Psoas muscle (tissue), 8 donors: ENCODE measurements around the gene RNF215. TPM values are rescaled to one million over a fixed set of nuclear protein-coding genes. Genes with fewer than 3 reads are reported as not detected.

Experiments used
- ATAC-seq, 4 donors: fragments of 200-7000 bp; cut with Tn5 transposase; one replicate each; pipeline ENCODE4 v1.9.1; 2020; ENCODE audit warnings: moderate library complexity in 3 of 4, mild to moderate bottlenecking in 2 of 4
- DNase-seq, 2 donors: peaks; one replicate each; pipeline ENCODE4 v3.0.0-alpha.2; 2020
- H3K27ac ChIP-seq: fragments of 200-600 bp; one replicate; pipeline ENCODE4 v1.8.0; 2022
- H3K27me3 ChIP-seq, 3 donors: fragments of 200-600 bp in 1 of 3; one replicate each; pipeline versions ENCODE4 v1.6.1 to v1.8.0; 2013 to 2022; ENCODE audit warnings: low read length in 2 of 3, mild to moderate bottlenecking in 2 of 3, moderate library complexity in 1 of 3; ENCODE audit not compliant: insufficient read depth in 3 of 3
- H3K36me3 ChIP-seq, 2 donors: fragments of 200-600 bp in 1 of 2; one replicate each; pipeline versions ENCODE4 v1.6.1 to v1.8.0; 2013 to 2022; ENCODE audit warnings: low read depth in 1 of 2, mild to moderate bottlenecking in 1 of 2, moderate library complexity in 1 of 2; ENCODE audit not compliant: insufficient read depth in 1 of 2
- H3K4me1 ChIP-seq: fragments of 200-600 bp; one replicate; pipeline ENCODE4 v1.8.0; 2022
- H3K4me3 ChIP-seq: fragments of 200-600 bp; one replicate; pipeline ENCODE4 v1.8.0; 2022; ENCODE audit warnings: mild to moderate bottlenecking
- H3K9me3 ChIP-seq: fragments of 200-600 bp; one replicate; pipeline ENCODE4 v1.8.0; 2022
- WGBS, 3 donors: extraction: QIAGEN DNeasy Blood & Tissue Kit; methylation state at CpG; one replicate each; pipeline versions ENCODE4 v1.1.6 to v1.1.7; 2013; 5-methylcytosine and 5-hydroxymethylcytosine counted together
- intact Hi-C, 2 donors: fragments of 100-400 bp; cut with DNase I; formaldehyde crosslinking; loops; one replicate each; pipeline versions ENCODE4 v1.11.0 to v1.14.2; 2022
- polyA plus RNA-seq, 3 donors: library from polyadenylated mRNA; stranded (reverse); fragments of 200-250 nt; gene quantifications; one replicate each; pipeline ENCODE4 v1.2.3, GENCODE V29; 2013
- total RNA-seq, 4 donors: library from RNA; stranded (reverse); fragmentation: NEBNext Ultra II Directional in 2 of 4; extraction: Animal tissue kit (Norgen Biotek cat#: 25700) in 2 of 4; gene quantifications; one replicate each; pipeline versions ENCODE4 v1.2.1 to v1.2.4, GENCODE V29; 2021 to 2023
- TF ChIP-seq, protein P1 (sequence below): fragments of 200-600 bp; IDR thresholded peaks from one replicate; pipeline ENCODE4 v1.8.0; 2022; ENCODE audit warnings: antibody characterized with exemption
- donor health status: healthy with polysubstance abuse.
- donor health status: DM: no; HTN: no; CAD: no; lungs with moderate emphysema.
- donor health status: Bipolar disorder and iron deficiency.
- donor health status: healthy.
- donor health status: DM: yes; HTN: yes; CAD: no.
- donor health status: DM: no; HTN: no; CAD: no.
- donor health status: DM: no; HTN: no; CAD: no.
- donor health status: DM: yes; HTN: yes; CAD: no.

The RNF215 gene
- total and polyA plus RNA-seq, 7 donors, result 5.7 to 13.8 (median 8.8) TPM

DNA sequence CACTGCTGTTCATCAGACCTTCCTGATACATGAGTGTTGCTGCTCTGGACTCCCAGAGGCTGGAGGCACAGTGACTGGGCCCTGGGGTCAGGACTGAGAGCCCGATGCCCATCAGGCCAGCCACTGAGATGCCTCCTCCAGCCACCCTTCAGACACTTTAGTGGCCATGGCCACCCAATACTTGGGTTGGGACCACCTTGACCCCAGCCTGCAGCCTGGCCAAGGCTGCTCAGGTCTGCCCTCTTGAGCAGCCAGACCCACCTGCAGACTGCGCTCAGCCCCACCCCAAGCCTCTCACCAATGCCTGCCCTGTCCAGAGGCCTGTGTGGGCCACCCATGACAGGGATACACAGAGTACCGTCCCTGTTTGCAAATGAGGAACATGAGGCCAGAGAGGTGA lies 4.2 kb downstream of the RNF215 start:
- ATAC-seq (no peak), DNase-seq (no peak)
- Histone ChIP-seq H3K4me1 (peaks cover 8% of the 10 kb centered on the region), H3K27ac (no peak overlapping the region), H3K9me3 (no peaks in the 10 kb centered on the region), H3K4me3 (no peak overlapping the region), H3K36me3 (peaks cover 0 to 30% of the 10 kb centered on the region in 2 donors), H3K27me3 (no peaks in the 10 kb centered on the region)
- WGBS, 3 donors, result 62 to 90% (median 69%) methylated on average over 3 of the region's 3 CpGs
- intact Hi-C loops, result no loop called here
- TF ChIP-seq, protein P1, sequence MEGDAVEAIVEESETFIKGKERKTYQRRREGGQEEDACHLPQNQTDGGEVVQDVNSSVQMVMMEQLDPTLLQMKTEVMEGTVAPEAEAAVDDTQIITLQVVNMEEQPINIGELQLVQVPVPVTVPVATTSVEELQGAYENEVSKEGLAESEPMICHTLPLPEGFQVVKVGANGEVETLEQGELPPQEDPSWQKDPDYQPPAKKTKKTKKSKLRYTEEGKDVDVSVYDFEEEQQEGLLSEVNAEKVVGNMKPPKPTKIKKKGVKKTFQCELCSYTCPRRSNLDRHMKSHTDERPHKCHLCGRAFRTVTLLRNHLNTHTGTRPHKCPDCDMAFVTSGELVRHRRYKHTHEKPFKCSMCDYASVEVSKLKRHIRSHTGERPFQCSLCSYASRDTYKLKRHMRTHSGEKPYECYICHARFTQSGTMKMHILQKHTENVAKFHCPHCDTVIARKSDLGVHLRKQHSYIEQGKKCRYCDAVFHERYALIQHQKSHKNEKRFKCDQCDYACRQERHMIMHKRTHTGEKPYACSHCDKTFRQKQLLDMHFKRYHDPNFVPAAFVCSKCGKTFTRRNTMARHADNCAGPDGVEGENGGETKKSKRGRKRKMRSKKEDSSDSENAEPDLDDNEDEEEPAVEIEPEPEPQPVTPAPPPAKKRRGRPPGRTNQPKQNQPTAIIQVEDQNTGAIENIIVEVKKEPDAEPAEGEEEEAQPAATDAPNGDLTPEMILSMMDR, result no peak

DNA sequence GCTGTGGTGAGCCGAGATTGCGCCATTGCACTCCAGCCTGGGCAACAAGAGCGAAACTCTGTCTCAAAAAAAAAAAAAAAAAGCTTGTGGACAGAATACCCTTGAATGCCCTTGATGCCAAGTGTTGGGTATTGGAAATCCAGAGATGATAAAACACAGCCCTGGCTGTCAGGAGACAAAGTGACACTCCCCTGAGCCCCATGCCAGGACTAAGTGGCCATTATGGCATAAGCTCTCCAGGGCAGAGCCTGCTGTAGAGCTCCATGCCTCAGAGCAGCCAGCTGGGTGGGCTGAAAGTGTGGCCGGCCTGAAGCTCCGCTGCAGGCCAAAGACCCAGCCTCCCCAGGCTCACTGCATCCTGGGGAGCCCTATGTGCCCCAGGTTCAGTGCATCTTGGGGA lies 4.9 kb downstream of the RNF215 start:
- DNase-seq (no peak), ATAC-seq (no peak)
- 90 to 96% (median 95%) methylated on average over 4 to 5 of the region's 5 CpGs for WGBS, 3 donors
- Histone ChIP-seq H3K9me3 (no peaks in the 10 kb centered on the region), H3K27me3 (no peaks in the 10 kb centered on the region), H3K27ac (no peak overlapping the region), H3K4me1 (peaks cover 8% of the 10 kb centered on the region), H3K4me3 (no peak overlapping the region), H3K36me3 (peaks cover 0 to 34% of the 10 kb centered on the region in 2 donors)
- TF ChIP-seq, protein P1, result no peak
- intact Hi-C loops, result no loop called here

DNA sequence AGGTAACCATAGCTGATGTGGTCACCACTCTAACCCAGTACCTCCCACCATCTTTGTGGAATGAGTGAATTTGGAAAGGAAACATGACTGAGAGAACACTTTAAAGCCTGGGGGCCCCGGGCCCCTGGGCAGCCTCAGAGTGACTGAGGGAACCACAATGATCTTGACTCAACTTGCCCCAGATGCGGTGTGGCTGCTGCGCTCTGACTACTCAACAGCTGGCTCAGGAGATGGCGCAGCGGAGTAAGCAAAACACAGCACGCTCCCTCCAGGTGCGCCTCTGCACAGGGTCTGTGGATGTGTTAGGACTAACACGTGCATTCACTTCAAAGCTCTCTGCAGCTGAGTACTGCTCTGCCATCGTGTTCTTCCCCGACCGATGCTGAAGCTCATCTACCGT lies 5.9 kb downstream of the RNF215 start:
- H3K27ac ChIP-seq, result no peak overlapping the region
- H3K9me3 ChIP-seq, result no peaks in the 10 kb centered on the region
- ATAC-seq, result no peak
- H3K36me3 ChIP-seq, result peaks cover 0 to 39% of the 10 kb centered on the region in 2 donors
- no peak overlapping the region for H3K4me3 ChIP-seq
- peak in 1 of 2 donors; percentile 18 for DNase-seq
- H3K4me1 ChIP-seq, result peaks cover 3% of the 10 kb centered on the region
- TF ChIP-seq, protein P1, result no peak
- WGBS, 3 donors, result 86 to 93% (median 90%) methylated on average over 12 of the region's 12 CpGs
- no peaks in the 10 kb centered on the region for H3K27me3 ChIP-seq
- intact Hi-C loops, result no loop called here

DNA sequence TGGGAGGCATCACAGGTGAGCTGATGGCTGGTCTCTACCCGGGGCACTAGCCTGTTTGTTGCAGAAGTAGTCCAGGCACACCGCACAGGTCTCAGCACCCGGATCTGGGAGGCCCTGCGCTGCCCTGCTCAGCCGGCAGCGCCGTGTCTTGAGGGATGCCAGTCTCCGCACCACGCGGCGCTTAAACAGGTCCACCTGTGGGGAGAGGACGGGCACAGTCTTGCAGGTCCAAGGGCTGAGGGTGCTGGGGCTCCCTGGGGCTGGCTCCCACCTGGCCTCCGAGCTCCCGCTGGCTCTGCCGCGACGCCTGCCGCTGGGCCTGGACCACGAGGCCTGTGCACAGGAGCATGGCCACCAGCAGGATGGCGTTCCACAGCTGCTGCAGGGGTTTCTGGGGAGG lies 7.2 kb downstream of the RNF215 start:
- no peaks in the 10 kb centered on the region for H3K9me3 ChIP-seq
- 95 to 98% (median 96%) methylated on average over 20 of the region's 20 CpGs for WGBS, 3 donors
- no peaks in the 10 kb centered on the region for H3K4me1 ChIP-seq
- no peak overlapping the region for H3K27ac ChIP-seq
- H3K4me3 ChIP-seq, result no peak overlapping the region
- intact Hi-C loops, result no loop called here
- no peaks in the 10 kb centered on the region for H3K27me3 ChIP-seq
- TF ChIP-seq, protein P1, result no peak
- peaks cover 0 to 39% of the 10 kb centered on the region in 2 donors for H3K36me3 ChIP-seq
- no peak for ATAC-seq
- peak in 1 of 2 donors; percentile 46 for DNase-seq

DNA sequence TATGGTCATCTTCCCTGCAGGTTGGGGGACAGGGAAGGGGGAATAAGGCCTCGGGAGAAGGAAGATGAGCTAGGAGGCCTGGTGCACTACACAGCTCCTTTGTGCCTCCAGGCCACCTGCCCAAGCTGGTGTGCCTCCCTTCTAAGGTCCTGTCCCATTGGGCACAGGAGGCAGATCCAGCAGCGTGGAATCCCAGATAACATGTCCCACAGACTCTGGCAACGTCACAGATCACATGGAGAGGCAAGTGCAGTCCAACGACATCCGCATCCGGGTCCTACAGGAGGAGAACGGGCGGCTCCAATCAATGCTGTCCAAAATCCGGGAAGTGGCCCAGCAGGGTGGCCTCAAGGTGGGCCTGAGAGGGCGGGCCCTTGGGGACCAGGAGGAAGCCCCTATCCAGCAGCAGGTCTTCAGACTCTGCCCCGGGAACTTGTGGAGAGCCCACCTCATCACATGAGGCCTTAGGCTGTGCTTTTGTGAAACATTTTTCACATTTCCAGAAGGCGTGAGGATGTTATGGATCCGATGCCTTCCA lies 11.8 kb downstream of the RNF215 start:
- intact Hi-C loops, result no loop called here
- Histone ChIP-seq H3K4me3 (no peak overlapping the region), H3K36me3 (peaks cover 0 to 15% of the 10 kb centered on the region in 2 donors), H3K27me3 (no peaks in the 10 kb centered on the region), H3K4me1 (no peaks in the 10 kb centered on the region), H3K9me3 (no peaks in the 10 kb centered on the region), H3K27ac (no peak overlapping the region)
- TF ChIP-seq, protein P1, result no peak
- WGBS, 3 donors, result 88 to 93% (median 91%) methylated on average over 13 of the region's 13 CpGs
- DNase-seq, result peak in 1 of 2 donors; percentile 45
- no peak for ATAC-seq
